Urothelium cell line (cell line): Measurements from ENCODE around the gene TSPAN14.
A peak's percentile ranks its signal among the peaks of the same experiment; 100 is the strongest.

Experiments
- DNase-seq: peaks from one replicate; pipeline ENCODE4 v3.0.0; 2011; ENCODE audit warnings: low spot score, mixed read lengths
- FAIRE-seq: peaks from 2 replicates; lab custom pipeline; 2011; peaks lifted over from hg19 to GRCh38; lab: Jason Lieb, UNC

The TSPAN14 gene

GRCh38 chr10:80502621-80503583 lies 48.8 kb downstream of the TSPAN14 start:
- DNase-seq (no peak), FAIRE-seq (no peak)

DNA sequence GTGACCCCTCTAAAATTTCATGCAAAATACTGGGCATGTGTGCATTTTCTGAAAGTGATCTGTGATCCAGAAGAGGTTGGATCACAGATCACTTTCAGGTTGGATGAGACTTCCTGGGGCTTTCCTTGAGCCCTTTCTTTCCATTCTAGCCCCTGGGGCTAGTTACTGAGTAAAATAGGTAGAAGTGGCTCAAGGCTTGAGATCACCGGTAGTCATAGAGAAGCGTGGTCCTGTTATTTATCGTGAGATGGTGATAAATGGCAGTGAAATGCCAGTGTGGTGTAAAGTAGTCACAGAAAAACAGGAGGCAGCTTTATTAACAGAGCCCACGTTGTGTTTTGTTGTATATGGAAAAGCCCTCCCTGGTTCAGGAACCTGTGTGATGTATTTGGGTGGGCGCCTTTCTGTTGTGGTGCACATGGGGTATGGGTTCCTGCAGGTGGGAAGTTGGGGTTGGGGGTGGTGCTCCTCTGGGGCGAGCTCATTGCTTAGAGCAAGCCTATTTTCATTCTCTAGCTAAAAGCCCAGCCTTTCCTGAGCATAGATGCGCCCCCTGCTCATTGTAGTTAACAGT lies 49.6 kb downstream of the TSPAN14 start:
- FAIRE-seq (no peak), DNase-seq (no peak)

- FAIRE-seq: no peak
- DNase-seq: no peak
Measured at GRCh38 chr10:80504158-80504811, 50.2 kb downstream of the TSPAN14 start.

DNA sequence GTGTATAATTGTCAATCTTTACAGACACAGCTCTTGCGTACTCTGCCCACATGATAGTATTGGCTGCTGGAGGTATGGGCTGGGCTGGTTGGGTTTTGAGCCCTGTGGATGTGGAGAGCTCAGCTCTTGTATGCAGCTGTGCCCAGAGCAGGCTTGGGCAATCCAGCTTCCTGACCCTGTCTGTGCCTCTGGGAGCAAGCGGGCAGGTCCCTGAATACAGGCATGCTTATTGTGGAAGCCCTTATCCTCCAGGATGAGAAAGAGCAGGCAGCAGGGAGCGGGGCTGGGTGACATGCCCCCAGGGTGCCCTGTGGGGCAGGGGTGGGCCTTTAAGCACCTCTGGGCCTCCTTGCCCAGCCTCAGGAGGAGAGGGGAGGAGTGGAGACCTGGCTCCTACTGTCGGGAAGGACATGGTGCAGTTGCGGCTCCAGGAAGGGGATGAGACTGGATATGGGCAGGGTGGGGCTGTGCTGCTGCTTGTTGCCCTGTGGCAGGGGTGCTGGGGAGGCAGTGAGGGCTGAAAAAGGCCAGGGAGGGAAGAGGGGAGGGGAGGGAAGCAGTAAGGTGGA lies 50.9 kb downstream of the TSPAN14 start:
- no peak for DNase-seq
- FAIRE-seq: peak; percentile 55

DNA sequence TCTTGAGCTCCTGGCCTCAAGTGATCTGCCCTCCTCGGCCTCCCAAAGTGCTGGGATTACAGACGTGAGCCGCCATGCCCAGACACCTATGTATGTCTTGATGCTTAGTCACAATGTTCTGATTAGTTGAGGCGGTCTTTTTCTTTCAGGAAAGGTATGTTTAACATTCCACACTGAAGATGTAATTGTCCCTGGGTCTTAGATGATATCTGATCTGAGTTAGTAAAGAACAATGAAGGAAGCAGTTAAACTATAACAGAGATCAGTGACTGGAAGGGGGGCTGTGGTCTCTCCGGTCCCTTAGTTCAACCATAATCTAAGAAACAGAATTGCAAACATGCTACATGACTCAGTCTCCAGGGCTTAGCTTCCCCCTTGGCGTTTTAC lies 52.1 kb downstream of the TSPAN14 start:
- DNase-seq (peak; percentile 67), FAIRE-seq (no peak)

DNA sequence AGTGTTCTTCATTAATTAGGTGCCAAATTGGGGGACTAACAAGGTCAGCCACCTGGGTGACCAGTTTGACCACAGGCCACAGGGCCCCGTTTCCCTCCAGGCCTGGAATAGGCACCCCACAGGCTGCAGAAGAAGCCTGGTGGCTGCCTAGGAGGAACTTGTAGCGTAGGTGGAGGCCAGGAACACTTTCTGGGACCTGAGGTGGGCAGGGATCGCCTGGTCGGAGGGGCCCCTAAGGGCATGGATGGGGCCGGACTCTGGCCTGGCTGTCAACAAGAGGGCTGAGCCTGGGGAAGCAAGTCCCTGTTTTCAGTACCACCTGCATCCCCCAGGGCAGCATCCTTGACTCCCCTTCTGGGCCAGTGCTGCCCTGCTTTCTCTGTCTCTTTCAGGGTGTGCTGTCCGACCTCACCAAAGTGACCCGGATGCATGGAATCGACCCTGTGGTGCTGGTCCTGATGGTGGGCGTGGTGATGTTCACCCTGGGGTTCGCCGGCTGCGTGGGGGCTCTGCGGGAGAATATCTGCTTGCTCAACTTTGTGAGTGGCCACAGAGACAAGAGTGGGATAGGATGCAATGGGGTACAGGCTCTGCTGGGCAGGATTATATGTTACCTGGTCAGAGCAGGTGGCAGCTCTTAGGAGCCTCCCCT lies 52.9 kb downstream of the TSPAN14 start:
- DNase-seq: no peak
- no peak for FAIRE-seq

GRCh38 chr10:80509108-80509402 lies 54.9 kb downstream of the TSPAN14 start:
- no peak for FAIRE-seq
- no peak for DNase-seq

- DNase-seq (peak; percentile 82), FAIRE-seq (peak; percentile 76)
Measured at GRCh38 chr10:80509403-80510161, 55.5 kb downstream of the TSPAN14 start.

DNA sequence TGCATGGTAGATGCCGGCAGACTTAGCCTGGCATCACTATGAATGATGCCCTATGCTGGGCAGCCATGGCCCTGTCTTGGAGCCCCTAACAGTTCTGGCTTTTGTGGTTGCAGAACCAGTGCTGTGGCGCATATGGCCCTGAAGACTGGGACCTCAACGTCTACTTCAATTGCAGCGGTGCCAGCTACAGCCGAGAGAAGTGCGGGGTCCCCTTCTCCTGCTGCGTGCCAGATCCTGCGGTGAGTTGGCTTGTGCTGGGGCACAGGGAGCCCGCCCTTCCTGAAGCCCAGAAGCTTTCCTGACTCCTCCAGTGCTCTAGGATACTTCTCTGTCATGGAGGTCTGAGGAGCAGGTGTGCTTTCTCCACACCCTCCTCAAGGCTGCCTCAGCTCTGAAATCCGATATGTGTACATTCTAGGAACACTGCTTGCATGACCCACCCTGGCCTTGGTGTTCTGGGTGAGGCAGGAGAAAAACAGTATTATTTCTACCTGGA lies 58.0 kb downstream of the TSPAN14 start:
- FAIRE-seq (no peak), DNase-seq (no peak)

DNA sequence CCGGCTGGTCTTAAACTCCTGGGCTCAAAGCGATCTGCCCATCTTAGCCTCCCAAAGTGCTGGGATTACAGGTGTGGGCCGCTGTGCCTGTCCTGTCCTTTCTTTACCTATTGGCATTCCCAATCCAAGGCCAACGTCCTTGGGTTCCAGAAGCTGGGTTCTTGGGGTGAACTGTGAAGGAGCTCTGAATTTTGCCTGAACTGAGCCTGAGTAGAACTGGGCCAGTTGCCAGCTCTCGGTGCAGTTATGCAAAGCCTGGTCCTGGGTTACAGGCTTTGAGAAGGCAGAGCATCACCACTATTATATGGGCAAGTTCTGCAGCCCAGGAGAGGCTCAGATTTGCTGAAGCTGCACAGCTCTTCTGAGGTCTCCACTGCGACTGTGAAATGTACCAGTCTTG lies 59.0 kb downstream of the TSPAN14 start:
- DNase-seq: no peak
- no peak for FAIRE-seq

DNA sequence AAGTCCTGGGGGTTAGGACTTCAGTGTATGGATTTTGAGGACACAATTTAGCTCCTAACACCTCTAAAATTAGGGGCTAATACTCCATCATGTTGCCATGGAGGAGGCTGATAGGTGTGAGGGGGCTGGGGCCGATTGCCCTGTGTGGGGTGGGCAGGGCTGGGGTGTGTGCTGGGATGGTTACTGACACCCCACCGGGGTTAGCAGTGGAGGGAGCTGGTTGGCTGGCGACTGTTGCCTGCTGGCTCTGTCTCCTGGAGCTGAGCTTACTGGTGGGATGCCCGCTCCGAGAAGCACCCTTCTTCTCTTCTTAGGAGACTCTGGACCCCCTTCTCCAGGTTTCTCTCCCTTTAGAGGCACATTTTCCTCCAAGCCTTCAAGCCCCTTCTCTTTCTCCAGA lies 61.4 kb downstream of the TSPAN14 start:
- DNase-seq (no peak), FAIRE-seq (no peak)

DNA sequence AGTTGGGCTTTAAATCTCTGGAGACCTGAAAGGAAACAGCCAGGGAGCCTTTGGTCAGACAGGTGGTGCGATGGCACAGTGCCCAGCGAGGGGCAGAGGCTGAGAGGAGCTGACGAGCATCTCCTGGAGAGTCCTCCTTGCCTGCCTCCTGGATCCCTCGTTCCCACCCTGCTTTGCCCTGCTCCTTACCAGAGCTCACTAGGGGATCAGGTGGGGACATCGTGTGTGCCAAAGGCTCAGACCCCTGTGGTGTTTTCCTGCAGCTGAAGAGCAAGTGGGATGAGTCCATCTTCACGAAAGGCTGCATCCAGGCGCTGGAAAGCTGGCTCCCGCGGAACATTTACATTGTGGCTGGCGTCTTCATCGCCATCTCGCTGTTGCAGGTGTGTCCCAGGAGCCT lies 61.8 kb downstream of the TSPAN14 start:
- no peak for FAIRE-seq
- DNase-seq: no peak

DNA sequence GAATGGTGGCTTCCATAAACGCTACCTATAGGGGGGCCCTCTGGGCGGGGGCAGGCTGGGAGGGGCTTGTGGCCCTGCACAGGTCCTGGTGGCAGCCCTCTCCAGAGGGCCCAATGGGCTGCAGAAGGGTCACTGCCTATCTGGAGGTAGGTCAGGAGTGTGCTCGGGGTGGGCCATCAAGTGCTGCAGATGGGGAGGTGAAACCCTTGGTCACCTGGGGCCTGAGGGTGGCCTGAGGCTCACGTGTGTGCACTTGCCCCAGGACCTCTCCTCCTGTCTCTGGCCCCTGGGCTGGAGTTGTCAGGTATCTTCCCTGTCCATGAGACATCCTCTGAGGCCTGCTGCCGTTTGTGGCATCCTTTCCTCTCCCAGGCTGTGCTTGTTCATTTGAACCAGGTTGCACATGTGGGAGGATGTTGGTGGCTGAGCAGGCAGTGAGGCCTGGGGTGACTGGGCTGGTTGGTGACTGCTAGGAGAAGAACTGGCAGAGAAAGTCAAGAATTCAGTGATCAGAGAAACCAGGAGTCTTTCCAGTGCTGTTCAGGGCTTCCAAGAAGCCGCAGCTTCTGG lies 62.5 kb downstream of the TSPAN14 start:
- FAIRE-seq: no peak
- DNase-seq: no peak

DNA sequence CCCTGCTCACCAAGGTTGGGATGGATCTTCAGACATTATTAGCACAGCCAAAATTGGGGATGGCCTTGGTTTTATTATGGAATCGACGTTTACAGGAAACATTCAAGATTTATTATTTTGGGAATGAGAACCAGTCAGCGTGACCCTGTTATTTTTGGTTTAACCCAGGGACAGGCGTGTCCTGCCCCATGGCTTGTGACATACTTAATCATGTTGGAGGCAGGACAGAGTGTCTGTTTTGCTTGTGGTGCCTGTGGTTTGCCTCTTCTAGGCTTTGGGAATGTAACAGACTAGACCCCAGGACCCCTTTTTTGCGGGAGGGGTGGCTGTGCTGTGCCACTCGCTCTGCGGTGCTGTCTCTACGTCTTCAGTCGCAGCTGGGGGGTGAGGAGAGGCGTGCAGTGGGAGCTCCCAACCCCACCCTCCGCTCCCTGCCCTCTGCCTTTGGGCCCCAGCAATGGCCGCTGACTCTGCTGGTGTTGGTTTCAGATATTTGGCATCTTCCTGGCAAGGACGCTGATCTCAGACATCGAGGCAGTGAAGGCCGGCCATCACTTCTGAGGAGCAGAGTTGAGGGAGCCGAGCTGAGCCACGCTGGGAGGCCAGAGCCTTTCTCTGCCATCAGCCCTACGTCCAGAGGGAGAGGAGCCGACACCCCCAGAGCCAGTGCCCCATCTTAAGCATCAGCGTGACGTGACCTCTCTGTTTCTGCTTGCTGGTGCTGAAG lies 63.5 kb downstream of the TSPAN14 start:
- DNase-seq (no peak), FAIRE-seq (no peak)

- FAIRE-seq: no peak
Measured at GRCh38 chr10:80518143-80518806, 64.2 kb downstream of the TSPAN14 start.

GRCh38 chr10:80518807-80519360 lies 64.8 kb downstream of the TSPAN14 start:
- FAIRE-seq (no peak), DNase-seq (no peak)

More at GRCh38 chr10:80518143-80518806, 64.2 kb downstream of the TSPAN14 start:
- DNase-seq: no peak

DNA sequence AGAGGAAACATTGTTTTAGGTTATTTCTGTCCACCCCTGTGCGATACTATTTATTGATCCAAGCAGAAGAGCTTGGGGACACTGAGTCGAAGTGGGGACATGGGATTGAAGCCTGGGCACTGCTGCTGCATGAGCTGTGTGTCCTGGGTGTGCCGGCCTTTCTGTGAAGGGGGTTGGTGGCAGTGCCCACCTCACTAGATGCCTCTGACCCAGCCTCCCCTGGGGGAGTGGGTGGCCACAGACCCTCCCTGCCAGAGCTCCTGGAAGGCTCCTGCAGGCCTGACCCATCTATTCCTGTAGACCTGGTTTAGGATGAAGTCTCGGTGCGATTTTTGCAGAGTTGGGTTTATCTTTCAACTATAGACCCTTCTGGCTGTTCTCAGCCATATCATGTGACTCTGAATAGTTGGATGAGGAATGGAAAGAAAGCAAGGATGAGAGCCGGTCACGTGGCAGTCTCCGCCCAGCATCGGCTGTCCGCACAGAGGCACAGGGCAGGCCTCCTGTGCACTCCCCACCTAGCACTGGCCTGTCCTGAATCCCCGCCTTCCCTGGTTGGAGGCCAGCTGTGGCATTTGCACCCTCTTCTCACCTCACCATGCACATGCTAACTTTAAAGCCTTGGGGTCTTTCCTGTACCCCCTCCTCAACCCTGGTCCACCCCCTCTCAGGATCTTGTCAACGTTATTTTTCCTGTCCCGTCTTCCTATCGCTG lies 66.0 kb downstream of the TSPAN14 start:
- DNase-seq (no peak), FAIRE-seq (no peak)
